ENCODE data around the gene KRT2.

DNA sequence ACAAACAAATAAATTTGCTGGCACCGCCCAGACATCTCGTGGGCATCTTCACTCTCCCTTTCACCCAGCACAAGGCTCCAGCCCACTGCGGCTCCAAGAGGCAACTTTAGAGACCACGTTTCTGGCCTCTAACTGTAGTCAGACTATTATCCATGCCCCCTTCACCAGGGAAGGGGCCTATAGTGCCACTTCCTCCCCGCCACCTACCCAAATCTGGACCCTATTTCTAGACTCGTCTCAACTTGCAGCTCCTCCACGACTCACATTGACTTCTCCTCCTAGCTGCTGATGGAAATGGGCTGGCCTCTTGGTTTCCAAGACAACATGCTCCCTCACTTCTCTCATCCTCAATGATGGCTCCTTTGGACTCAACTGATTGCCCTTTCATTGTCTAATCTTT, 15.9 kb upstream of the KRT2 start:
- TF ChIP-seq, protein P1, sequence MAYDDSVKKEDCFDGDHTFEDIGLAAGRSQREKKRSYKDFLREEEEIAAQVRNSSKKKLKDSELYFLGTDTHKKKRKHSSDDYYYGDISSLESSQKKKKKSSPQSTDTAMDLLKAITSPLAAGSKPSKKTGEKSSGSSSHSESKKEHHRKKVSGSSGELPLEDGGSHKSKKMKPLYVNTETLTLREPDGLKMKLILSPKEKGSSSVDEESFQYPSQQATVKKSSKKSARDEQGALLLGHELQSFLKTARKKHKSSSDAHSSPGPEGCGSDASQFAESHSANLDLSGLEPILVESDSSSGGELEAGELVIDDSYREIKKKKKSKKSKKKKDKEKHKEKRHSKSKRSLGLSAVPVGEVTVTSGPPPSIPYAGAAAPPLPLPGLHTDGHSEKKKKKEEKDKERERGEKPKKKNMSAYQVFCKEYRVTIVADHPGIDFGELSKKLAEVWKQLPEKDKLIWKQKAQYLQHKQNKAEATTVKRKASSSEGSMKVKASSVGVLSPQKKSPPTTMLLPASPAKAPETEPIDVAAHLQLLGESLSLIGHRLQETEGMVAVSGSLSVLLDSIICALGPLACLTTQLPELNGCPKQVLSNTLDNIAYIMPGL (CRISPR knock-in tag; IDR thresholded peaks at IDR 0.05; ENCODE audit: borderline replicate concordance) = no peak
- TF ChIP-seq SREBF2 (IDR thresholded peaks at IDR 0.05) = no peak
- TF ChIP-seq, protein P2, sequence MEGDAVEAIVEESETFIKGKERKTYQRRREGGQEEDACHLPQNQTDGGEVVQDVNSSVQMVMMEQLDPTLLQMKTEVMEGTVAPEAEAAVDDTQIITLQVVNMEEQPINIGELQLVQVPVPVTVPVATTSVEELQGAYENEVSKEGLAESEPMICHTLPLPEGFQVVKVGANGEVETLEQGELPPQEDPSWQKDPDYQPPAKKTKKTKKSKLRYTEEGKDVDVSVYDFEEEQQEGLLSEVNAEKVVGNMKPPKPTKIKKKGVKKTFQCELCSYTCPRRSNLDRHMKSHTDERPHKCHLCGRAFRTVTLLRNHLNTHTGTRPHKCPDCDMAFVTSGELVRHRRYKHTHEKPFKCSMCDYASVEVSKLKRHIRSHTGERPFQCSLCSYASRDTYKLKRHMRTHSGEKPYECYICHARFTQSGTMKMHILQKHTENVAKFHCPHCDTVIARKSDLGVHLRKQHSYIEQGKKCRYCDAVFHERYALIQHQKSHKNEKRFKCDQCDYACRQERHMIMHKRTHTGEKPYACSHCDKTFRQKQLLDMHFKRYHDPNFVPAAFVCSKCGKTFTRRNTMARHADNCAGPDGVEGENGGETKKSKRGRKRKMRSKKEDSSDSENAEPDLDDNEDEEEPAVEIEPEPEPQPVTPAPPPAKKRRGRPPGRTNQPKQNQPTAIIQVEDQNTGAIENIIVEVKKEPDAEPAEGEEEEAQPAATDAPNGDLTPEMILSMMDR (IDR thresholded peaks at IDR 0.05) = no peak
